GM12874 (cell line): Measurements from ENCODE around the gene PCED1A.

Source experiments
- CTCF ChIP-seq: IDR thresholded peaks from 2 replicates; pipeline ENCODE4 v1.5.1; 2011; ENCODE audit warnings: low read depth, mild to moderate bottlenecking, control low read depth, low read length, moderate library complexity; ENCODE audit not compliant: insufficient read depth

The PCED1A gene

GRCh38 chr20:2872459-2873009 lies 32.1 kb upstream of the PCED1A start:
- peak; percentile 73 for TF ChIP-seq CTCF

- TF ChIP-seq CTCF: no peak
These were observed 31.4 kb upstream of the PCED1A start for GRCh38 chr20:2871661-2872458.

GRCh38 chr20:2871111-2871465 lies 30.6 kb upstream of the PCED1A start:
- no peak for TF ChIP-seq CTCF

- no peak for TF ChIP-seq CTCF
These were observed 28.9 kb upstream of the PCED1A start for GRCh38 chr20:2869381-2869780.

GRCh38 chr20:2867081-2867864 lies 26.8 kb upstream of the PCED1A start:
- TF ChIP-seq CTCF: no peak

GRCh38 chr20:2866236-2866635 lies 25.8 kb upstream of the PCED1A start:
- TF ChIP-seq CTCF: no peak

GRCh38 chr20:2865630-2866029 lies 25.2 kb upstream of the PCED1A start:
- peak; percentile 23; the same call in 1 of the 2 replicates for TF ChIP-seq CTCF
